Transverse colon (tissue), 4 donors: Measurements from ENCODE around the gene STX12. TPM values are rescaled to one million over a fixed set of nuclear protein-coding genes. Genes with fewer than 3 reads are reported as not detected.
"Not testable (repeated sequence)": the region's sequence is repeated elsewhere in the genome, so short reads cannot be mapped to it uniquely, and the experiment has no call there.

Source experiments
- DNase-seq: peaks from one replicate; pipeline ENCODE4 v3.0.0-alpha.2; 2019
- H3K27ac ChIP-seq, 4 donors: fragments of 200-600 bp; sonication (generic); 2 replicates each; pipeline ENCODE4 v1.5.1; 2016 to 2018; ENCODE audit warnings: inconsistent platforms in 4 of 4
- H3K27me3 ChIP-seq: fragments of 200-600 bp; sonication (generic); 2 replicates; pipeline ENCODE4 v1.5.1; 2017; ENCODE audit warnings: inconsistent platforms
- H3K36me3 ChIP-seq, 4 donors: fragments of 200-600 bp; sonication (generic); 2 replicates each; pipeline ENCODE4 v1.5.1; 2017 to 2019; ENCODE audit warnings: inconsistent platforms in 4 of 4
- H3K4me1 ChIP-seq, 4 donors: fragments of 200-600 bp; sonication (generic); 2 replicates each; pipeline ENCODE4 v1.5.1; 2017 to 2020; ENCODE audit warnings: inconsistent platforms in 4 of 4
- H3K4me3 ChIP-seq, 4 donors: fragments of 200-600 bp; sonication (generic); 1 replicate in 1 of 4; 2 replicates in 3 of 4; pipeline versions ENCODE4 v1.5.1 to v1.6.1; 2017 to 2019; ENCODE audit warnings: inconsistent platforms in 4 of 4
- H3K9me3 ChIP-seq, 2 donors: fragments of 200-600 bp; sonication (generic); 2 replicates each; pipeline ENCODE4 v1.5.1; 2017 to 2019; ENCODE audit warnings: inconsistent platforms in 2 of 2
- EP300 ChIP-seq: sonication (generic); formaldehyde crosslinking; IDR thresholded peaks from one replicate; pipeline ENCODE4 v1.6.1; 2017; ENCODE audit warnings: antibody characterized with exemption, low read depth
- POLR2A ChIP-seq: fragments of 450-650 bp; IDR thresholded peaks from one replicate; pipeline ENCODE4 v1.6.1; 2016; ENCODE audit warnings: antibody characterized with exemption, mild to moderate bottlenecking, moderate library complexity
- POLR2AphosphoS5 ChIP-seq, 3 donors: sonication (generic); formaldehyde crosslinking; IDR thresholded peaks; one replicate each; pipeline ENCODE4 v1.6.1; 2016; ENCODE audit warnings: antibody characterized with exemption in 3 of 3
- WGBS, 2 donors: methylation state at CpG; one replicate each; pipeline ENCODE4 v1.1.5; 2018; ENCODE audit warnings: low coverage in 1 of 2; 5-methylcytosine and 5-hydroxymethylcytosine counted together
- in situ Hi-C, 4 donors: fragments of 200-750 bp; cut with MboI; loops; one replicate each; pipeline versions ENCODE4 v1.15.0 to v1.15.1; 2017; ENCODE audit warnings: low sequenced_read_pairs in 3 of 4, low pct_ligation_motif_present in 1 of 4, low pct_unique_long_range_greater_than_20kb in 1 of 4
- intact Hi-C: fragments of 100-400 bp; cut with DNase I; formaldehyde crosslinking; loops from one replicate; pipeline ENCODE4 v1.15.1; 2023; ENCODE audit warnings: low total_unique reads
- total RNA-seq, 4 donors: library from RNA; depleted of rRNA; stranded (reverse); fragments of >200 nt; gene quantifications; one replicate each; pipeline ENCODE4 v1.1.0, GENCODE V29; 2016
- TF ChIP-seq, protein P1 (sequence below), 5 experiments: fragments of 200-600 bp in 3 of 5; fragments of 450-650 bp in 2 of 5; sonication (generic) in 3 of 5; IDR thresholded peaks; 1 replicate in 2 of 5; 2 replicates in 3 of 5; pipeline ENCODE4 v1.5.1; 2016 to 2017; ENCODE audit warnings: antibody characterized with exemption in 5 of 5, inconsistent platforms in 3 of 5, mild to moderate bottlenecking in 2 of 5, moderate library complexity in 1 of 5

The STX12 gene
- total RNA-seq, 4 donors from 2014 or later: 11.3 to 65.3 (median 47.6) TPM

DNA sequence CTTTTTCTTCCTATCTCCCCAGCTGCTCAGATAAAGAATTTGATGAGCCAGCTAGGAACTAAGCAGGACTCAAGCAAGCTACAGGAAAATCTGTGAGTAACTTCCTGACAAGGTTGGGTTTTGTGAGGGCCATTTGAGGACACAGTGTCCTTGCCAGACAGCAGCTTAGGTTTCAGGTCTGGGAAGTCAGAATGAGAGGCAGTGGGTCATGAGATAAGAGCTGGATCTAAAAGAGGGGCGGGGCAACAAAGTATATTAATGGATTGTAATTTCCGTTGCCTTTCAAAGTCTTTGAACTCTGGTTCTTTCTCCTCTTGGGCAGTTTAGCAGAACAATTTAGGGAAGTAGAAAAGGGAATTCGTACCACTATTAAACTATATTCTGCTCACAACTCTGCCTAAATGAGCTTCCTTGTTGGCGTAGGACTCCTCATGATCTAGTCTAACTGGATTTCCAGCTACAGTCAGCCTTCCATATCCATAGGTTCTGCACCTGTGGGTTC lies 16.6 kb downstream of the STX12 start:
- Histone ChIP-seq H3K9me3 (no peaks in the 10 kb centered on the region), H3K27me3 (no peaks in the 10 kb centered on the region), H3K4me1 (peaks cover 0 to 37% (median 13%) of the 10 kb centered on the region in 4 donors), H3K4me3 (no peak overlapping the region), H3K36me3 (peaks cover 0 to 32% (median 7%) of the 10 kb centered on the region in 4 donors), H3K27ac (peak overlapping the region in 3 of 4 donors; percentile 15 to 36 (median 24))
- 39 to 54% methylated on average over 3 to 4 of the region's 4 CpGs for WGBS, 2 donors
- intact Hi-C loops: no loop called here
- in situ Hi-C loops: no loop called here
- no peak for DNase-seq
- no peak for TF ChIP-seq EP300
- TF ChIP-seq, protein P1, sequence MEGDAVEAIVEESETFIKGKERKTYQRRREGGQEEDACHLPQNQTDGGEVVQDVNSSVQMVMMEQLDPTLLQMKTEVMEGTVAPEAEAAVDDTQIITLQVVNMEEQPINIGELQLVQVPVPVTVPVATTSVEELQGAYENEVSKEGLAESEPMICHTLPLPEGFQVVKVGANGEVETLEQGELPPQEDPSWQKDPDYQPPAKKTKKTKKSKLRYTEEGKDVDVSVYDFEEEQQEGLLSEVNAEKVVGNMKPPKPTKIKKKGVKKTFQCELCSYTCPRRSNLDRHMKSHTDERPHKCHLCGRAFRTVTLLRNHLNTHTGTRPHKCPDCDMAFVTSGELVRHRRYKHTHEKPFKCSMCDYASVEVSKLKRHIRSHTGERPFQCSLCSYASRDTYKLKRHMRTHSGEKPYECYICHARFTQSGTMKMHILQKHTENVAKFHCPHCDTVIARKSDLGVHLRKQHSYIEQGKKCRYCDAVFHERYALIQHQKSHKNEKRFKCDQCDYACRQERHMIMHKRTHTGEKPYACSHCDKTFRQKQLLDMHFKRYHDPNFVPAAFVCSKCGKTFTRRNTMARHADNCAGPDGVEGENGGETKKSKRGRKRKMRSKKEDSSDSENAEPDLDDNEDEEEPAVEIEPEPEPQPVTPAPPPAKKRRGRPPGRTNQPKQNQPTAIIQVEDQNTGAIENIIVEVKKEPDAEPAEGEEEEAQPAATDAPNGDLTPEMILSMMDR (IDR thresholded peaks at IDR 0.05): no peak
- TF ChIP-seq POLR2A: no peak
- TF ChIP-seq POLR2AphosphoS5 (IDR thresholded peaks at IDR 0.05): no peak

DNA sequence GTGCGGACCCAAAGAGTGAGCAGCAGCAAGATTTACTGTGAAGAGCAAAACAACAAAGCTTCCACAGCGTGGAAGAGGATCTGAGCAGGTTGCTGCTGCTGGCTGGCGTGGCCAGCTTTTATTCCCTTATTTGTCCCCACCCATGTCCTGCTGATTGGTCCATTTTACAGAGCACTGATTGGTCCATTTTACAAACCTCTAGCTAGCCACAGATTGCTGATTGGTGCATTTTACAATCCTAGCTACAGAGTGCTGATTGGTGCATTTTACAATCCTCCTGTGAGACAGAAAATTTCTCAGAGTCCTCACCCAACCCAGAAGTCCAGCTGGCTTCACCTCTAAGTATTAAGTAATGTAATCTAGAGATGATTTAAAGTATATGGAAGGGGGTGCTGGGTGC lies 17.3 kb downstream of the STX12 start:
- intact Hi-C loops, H3K4me3 ChIP-seq, DNase-seq, in situ Hi-C loops, H3K27me3 ChIP-seq, H3K9me3 ChIP-seq: not testable (repeated sequence)
- peak overlapping the region in 3 of 4 donors; percentile 15 to 36 (median 24) for H3K27ac ChIP-seq
- peaks cover 0 to 31% (median 12%) of the 10 kb centered on the region in 4 donors for H3K4me1 ChIP-seq
- 100% methylated on average over 3 of the region's 3 CpGs; no CpG with 5 or more reads in 1 of the 2 donors for WGBS, 2 donors
- peaks cover 0 to 38% (median 11%) of the 10 kb centered on the region in 4 donors for H3K36me3 ChIP-seq

DNA sequence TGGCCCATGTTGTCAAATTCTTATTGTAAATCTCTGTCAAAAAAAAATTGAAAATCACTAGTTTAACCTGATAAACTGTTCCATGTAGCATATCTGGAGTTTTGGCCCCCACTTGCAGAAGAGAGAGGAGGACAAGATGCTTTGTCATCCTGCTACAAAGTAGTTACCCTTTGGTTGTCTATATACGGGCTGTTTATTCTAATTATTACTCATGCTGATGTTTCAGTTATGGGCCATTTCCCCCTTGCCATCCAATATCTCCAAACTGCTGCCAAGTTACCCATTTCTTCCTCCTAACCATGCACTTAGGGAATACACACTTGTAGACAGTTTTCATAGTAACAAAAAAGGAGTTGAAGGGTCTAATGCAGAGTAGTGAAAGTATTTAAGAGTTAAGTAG lies 22.6 kb downstream of the STX12 start:
- Histone ChIP-seq H3K9me3 (no peaks in the 10 kb centered on the region), H3K36me3 (peaks cover 0 to 53% (median 25%) of the 10 kb centered on the region in 4 donors), H3K27me3 (no peaks in the 10 kb centered on the region), H3K4me1 (no peaks in the 10 kb centered on the region), H3K4me3 (no peak overlapping the region), H3K27ac (no peak overlapping the region)
- in situ Hi-C loops: no loop called here
- WGBS, 2 donors: 40 to 64% methylated on average over 1 of the region's 1 CpG
- TF ChIP-seq, protein P1 (IDR thresholded peaks at IDR 0.05): no peak
- TF ChIP-seq POLR2A (no peak), POLR2AphosphoS5 (IDR thresholded peaks at IDR 0.05) (no peak), EP300 (no peak)
- no peak for DNase-seq
- intact Hi-C loops: no loop called here

DNA sequence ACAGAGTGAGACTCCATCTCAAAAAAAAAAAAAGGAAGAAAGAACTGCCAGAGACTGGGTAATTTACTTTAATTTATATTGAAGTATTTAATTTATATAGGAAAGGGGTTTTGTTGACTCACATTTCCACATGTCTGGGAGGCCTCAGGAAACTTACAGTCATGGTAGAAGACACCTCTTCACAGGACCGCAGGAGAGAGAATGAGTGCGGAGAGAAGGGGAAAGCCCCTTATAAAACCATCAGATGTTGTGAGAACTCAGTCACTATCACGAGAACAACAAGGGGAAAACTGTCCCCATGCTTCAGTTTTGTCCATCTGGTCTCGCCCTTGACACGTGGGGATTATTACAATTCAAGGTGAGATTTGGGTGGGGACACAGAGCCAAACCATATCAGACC lies 31.8 kb downstream of the STX12 start:
- in situ Hi-C loops (no loop called here), intact Hi-C loops (no loop called here)
- peaks cover 0 to 58% (median 20%) of the 10 kb centered on the region in 4 donors for H3K36me3 ChIP-seq
- TF ChIP-seq, protein P1 (IDR thresholded peaks at IDR 0.05): no peak
- TF ChIP-seq EP300: no peak
- TF ChIP-seq POLR2AphosphoS5 (IDR thresholded peaks at IDR 0.05): no peak
- no peak for DNase-seq
- no peak overlapping the region for H3K4me3 ChIP-seq
- H3K9me3 ChIP-seq: no peaks in the 10 kb centered on the region
- no peaks in the 10 kb centered on the region for H3K27me3 ChIP-seq
- H3K27ac ChIP-seq: no peak overlapping the region
- H3K4me1 ChIP-seq: no peaks in the 10 kb centered on the region
- 84 to 86% methylated on average over 5 of the region's 5 CpGs for WGBS, 2 donors

DNA sequence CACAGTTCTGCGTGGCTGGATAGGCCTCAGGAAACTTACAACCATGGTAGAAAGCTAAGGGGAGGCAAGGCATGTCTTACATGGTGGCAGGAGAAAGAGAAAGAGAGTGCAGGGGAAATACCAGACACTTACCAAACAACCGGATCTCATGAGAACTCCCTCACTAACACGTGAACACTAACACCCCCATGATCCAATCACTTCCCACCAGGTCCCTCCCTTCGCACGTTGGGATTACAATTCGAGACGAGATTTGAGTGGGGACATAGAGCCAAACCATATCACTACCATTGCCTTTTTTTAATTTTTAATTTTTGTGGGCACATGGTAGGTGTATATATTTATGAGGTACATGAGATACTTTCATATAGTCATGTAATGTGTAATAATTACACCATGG lies 33.7 kb downstream of the STX12 start:
- TF ChIP-seq, protein P1 (IDR thresholded peaks at IDR 0.05): no peak
- TF ChIP-seq POLR2A (no peak), EP300 (no peak), POLR2AphosphoS5 (IDR thresholded peaks at IDR 0.05) (no peak)
- in situ Hi-C loops: no loop called here
- H3K4me1 ChIP-seq: no peaks in the 10 kb centered on the region
- intact Hi-C loops: no loop called here
- peaks cover 0 to 51% (median 13%) of the 10 kb centered on the region in 4 donors for H3K36me3 ChIP-seq
- DNase-seq: no peak
- WGBS, 2 donors: 93 to 97% methylated on average over 7 of the region's 7 CpGs
- H3K9me3 ChIP-seq: no peaks in the 10 kb centered on the region
- no peak overlapping the region for H3K4me3 ChIP-seq
- no peaks in the 10 kb centered on the region for H3K27me3 ChIP-seq
- H3K27ac ChIP-seq: no peak overlapping the region
